K562 (cell line): ENCODE measurements around the gene TBC1D2. TPM values are rescaled to one million over a fixed set of nuclear protein-coding genes. Genes with fewer than 3 reads are reported as not detected.

ENCODE experiments used
- CCNT2 ChIP-seq: IDR thresholded peaks from 2 replicates; pipeline ENCODE4 v1.6.1; 2011; ENCODE audit warnings: borderline replicate concordance, low read depth, mild to moderate bottlenecking, moderate library complexity, mixed read lengths, low read length; ENCODE audit not compliant: insufficient read length; ENCODE audit errors: extremely low read depth
- COPS2 ChIP-seq: fragments of 450-650 bp; conservative IDR thresholded peaks from 2 replicates; pipeline ENCODE4 v1.6.1; 2016; ENCODE audit warnings: mild to moderate bottlenecking, moderate library complexity
- ELF1 ChIP-seq: fragments of 200-800 bp; sonication (Bioruptor generic); IDR thresholded peaks from 2 replicates; pipeline ENCODE4 v1.6.1; 2016; ENCODE audit warnings: missing genetic modification characterization, missing compliant biosample characterization
- ETV1 ChIP-seq: fragments of 450-650 bp; conservative IDR thresholded peaks from 2 replicates; pipeline ENCODE4 v1.6.1; 2016; ENCODE audit warnings: missing genetic modification characterization, control low read depth, low read depth, missing compliant biosample characterization
- FOSL1 ChIP-seq: fragments of 200-800 bp; sonication (Bioruptor generic); conservative IDR thresholded peaks from 2 replicates; pipeline ENCODE4 v1.6.1; 2016; ENCODE audit warnings: missing genetic modification characterization, missing compliant biosample characterization
- FOXA1 ChIP-seq: fragments of 450-650 bp; IDR thresholded peaks from 2 replicates; pipeline ENCODE4 v1.6.1; 2016; ENCODE audit warnings: mild to moderate bottlenecking, borderline replicate concordance
- JUND ChIP-seq, 2 experiments: IDR thresholded peaks; 2 replicates in 1 of 2; 3 replicates in 1 of 2; pipeline ENCODE4 v1.6.1; 2011; ENCODE audit warnings: borderline replicate concordance in 2 of 2, low read depth in 2 of 2, low read length in 2 of 2, improper control_type of control experiment in 1 of 2, missing biosample characterization in 1 of 2, missing genetic modification characterization in 1 of 2, missing genetic modification reagents in 1 of 2
- KLF16 ChIP-seq: IDR thresholded peaks from 2 replicates; pipeline ENCODE4 v1.6.1; 2016; ENCODE audit warnings: antibody characterized with exemption
- MTA2 ChIP-seq: fragments of 450-650 bp; IDR thresholded peaks from 2 replicates; pipeline ENCODE4 v1.6.1; 2016; ENCODE audit warnings: low read depth
- NFATC3 ChIP-seq: fragments of 450-650 bp; IDR thresholded peaks from 2 replicates; pipeline ENCODE4 v1.6.1; 2017; ENCODE audit warnings: mild to moderate bottlenecking
- RBBP5 ChIP-seq: fragments of 200-600 bp; sonication (generic); IDR thresholded peaks from 2 replicates; pipeline ENCODE4 v1.6.1; 2012; ENCODE audit warnings: borderline replicate concordance, mild to moderate bottlenecking, low read length, control low read depth, inconsistent platforms; ENCODE audit not compliant: insufficient read depth, poor library complexity, severe bottlenecking
- TBL1XR1 ChIP-seq, 2 experiments: IDR thresholded peaks; 2 replicates each; pipeline ENCODE4 v1.6.1; 2012; ENCODE audit warnings: improper control_type of control experiment in 2 of 2, low read length in 2 of 2, mild to moderate bottlenecking in 1 of 2
- ZFP1 ChIP-seq: fragments of 450-650 bp; formaldehyde crosslinking; IDR thresholded peaks from 2 replicates; pipeline ENCODE4 v1.4.0; 2020; ENCODE audit warnings: mild to moderate bottlenecking, mixed read lengths
- ZNF217 ChIP-seq: sonication (generic); formaldehyde crosslinking; IDR thresholded peaks from 2 replicates; pipeline ENCODE4 v1.8.0; 2022; ENCODE audit warnings: mild to moderate bottlenecking, missing genetic modification reagents
- ZNF354B ChIP-seq: fragments of 250-450 bp; sonication (Bioruptor Pico); IDR thresholded peaks from 2 replicates; pipeline ENCODE4 v1.4.0; 2020
- ZNF644 ChIP-seq: fragments of 200-800 bp; sonication (Bioruptor generic); IDR thresholded peaks from 2 replicates; pipeline ENCODE4 v1.6.1; 2016; ENCODE audit warnings: low read depth, missing genetic modification characterization, missing compliant biosample characterization
- polyA plus RNA-seq, 8 experiments: library from polyadenylated mRNA; depleted of rRNA in 4 of 8; stranded (reverse) in 5 of 8; unstranded in 3 of 8; fragments of >200 nt; fragmentation: Nextera tagmentation in 2 of 8; fragmentation: Illumina TruSeq in 1 of 8; extraction: Ambion mirVana in 2 of 8; extraction: Trizol in 1 of 8; gene quantifications; 2 replicates each; pipeline versions ENCODE4 v1.2.1 to v1.2.3, GENCODE V29; 2011 to 2014; ENCODE audit warnings: inconsistent platforms in 1 of 8, missing spikeins in 1 of 8
- total RNA-seq, 7 experiments: library from RNA; depleted of rRNA in 6 of 7; stranded (reverse); fragments of >200 nt in 6 of 7; fragmentation: Illumina TruSeq in 2 of 7; extraction: Trizol in 2 of 7; gene quantifications; 2 replicates each; pipeline versions ENCODE4 v1.2.1 to v1.2.3, GENCODE V29; 2011 to 2021; ENCODE audit warnings: low replicate concordance in 1 of 7
- TF ChIP-seq, protein P1 (sequence below), 2 experiments: fragments of 200-800 bp in 1 of 2; sonication (Bioruptor generic) in 1 of 2; sonication (generic) in 1 of 2; formaldehyde crosslinking in 1 of 2; IDR thresholded peaks in 1 of 2; conservative IDR thresholded peaks in 1 of 2; 2 replicates each; pipeline versions ENCODE4 v1.5.0 to v1.6.1; 2016 to 2020; ENCODE audit warnings: missing compliant biosample characterization in 1 of 2, missing genetic modification characterization in 1 of 2, missing genetic modification reagents in 1 of 2
- TF ChIP-seq, protein P2 (sequence below), 2 experiments: fragments of 450-650 bp; IDR thresholded peaks; 2 replicates each; pipeline ENCODE4 v1.6.1; 2016
- TF ChIP-seq, protein P3 (sequence below): fragments of 450-650 bp; formaldehyde crosslinking; conservative IDR thresholded peaks from 2 replicates; pipeline ENCODE4 v1.4.0; 2022; ENCODE audit warnings: mild to moderate bottlenecking, missing genetic modification characterization
- TF ChIP-seq, protein P4 (sequence below): fragments of 450-650 bp; formaldehyde crosslinking; IDR thresholded peaks from 2 replicates; pipeline ENCODE4 v1.4.0; 2020; ENCODE audit warnings: mild to moderate bottlenecking
- TF ChIP-seq, protein P5 (sequence below): fragments of 250-450 bp; sonication (Bioruptor Pico); IDR thresholded peaks from 2 replicates; pipeline ENCODE4 v1.9.0; 2021; ENCODE audit warnings: mild to moderate bottlenecking

Gene TBC1D2
- total and polyA plus RNA-seq, 9 of the 15 experiments (the other 6 are each of a cell fraction or from before 2014, with no cell fraction given), result 0.10 to 7.0 (median 2.5) TPM

DNA sequence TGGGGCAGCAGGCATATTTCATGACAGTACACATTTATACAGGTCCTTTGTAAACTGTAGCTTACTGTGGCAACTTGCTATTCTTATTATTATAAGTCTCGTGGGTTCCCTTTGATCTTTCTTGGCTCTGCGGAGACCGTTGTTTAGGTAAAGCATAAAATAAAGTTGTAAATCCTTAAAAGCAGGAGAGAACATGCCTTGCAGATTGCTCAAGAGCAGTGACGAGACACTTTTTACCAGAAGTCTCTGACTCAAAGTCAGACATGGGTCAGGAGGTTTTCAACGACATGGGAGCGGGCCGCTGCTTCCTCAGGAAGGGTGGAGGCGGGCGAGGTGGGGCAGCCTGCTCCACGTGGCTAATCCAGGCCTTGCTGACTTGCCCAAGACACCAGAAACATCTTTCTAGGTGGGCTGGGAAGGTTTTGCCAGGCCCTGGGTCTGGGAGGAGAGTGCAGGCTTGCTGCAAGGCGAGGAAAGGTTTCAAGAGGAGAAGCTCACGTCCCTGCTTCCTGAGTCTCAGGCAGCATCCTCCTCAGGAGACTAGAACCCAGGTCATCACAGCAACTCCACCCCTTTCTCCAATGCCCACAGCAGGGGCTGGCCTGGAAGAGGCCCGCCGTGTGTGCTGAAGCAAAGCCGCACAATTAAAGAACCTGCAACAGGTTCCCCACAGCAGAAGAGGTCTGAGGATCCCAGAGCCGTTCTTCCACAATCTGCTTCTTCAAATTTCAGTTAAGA is 6.5 kb downstream of the TBC1D2 start (continued):
- TF ChIP-seq, protein P1, sequence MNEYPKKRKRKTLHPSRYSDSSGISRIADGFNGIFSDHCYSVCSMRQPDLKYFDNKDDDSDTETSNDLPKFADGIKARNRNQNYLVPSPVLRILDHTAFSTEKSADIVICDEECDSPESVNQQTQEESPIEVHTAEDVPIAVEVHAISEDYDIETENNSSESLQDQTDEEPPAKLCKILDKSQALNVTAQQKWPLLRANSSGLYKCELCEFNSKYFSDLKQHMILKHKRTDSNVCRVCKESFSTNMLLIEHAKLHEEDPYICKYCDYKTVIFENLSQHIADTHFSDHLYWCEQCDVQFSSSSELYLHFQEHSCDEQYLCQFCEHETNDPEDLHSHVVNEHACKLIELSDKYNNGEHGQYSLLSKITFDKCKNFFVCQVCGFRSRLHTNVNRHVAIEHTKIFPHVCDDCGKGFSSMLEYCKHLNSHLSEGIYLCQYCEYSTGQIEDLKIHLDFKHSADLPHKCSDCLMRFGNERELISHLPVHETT (CRISPR knock-in tag; conservative IDR thresholded peaks at IDR 0.05 in 1 of 2, IDR thresholded peaks at IDR 0.05 in 1 of 2), result no peak; a peak in 1 of 4 replicates
- TF ChIP-seq, protein P2, sequence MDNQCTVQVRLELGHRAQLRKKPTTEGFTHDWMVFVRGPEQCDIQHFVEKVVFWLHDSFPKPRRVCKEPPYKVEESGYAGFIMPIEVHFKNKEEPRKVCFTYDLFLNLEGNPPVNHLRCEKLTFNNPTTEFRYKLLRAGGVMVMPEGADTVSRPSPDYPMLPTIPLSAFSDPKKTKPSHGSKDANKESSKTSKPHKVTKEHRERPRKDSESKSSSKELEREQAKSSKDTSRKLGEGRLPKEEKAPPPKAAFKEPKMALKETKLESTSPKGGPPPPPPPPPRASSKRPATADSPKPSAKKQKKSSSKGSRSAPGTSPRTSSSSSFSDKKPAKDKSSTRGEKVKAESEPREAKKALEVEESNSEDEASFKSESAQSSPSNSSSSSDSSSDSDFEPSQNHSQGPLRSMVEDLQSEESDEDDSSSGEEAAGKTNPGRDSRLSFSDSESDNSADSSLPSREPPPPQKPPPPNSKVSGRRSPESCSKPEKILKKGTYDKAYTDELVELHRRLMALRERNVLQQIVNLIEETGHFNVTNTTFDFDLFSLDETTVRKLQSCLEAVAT (IDR thresholded peaks at IDR 0.05), result no peak
- peak; percentile 85 for TF ChIP-seq ZNF644
- no peak for TF ChIP-seq MTA2
- TF ChIP-seq RBBP5, result peak; percentile 41
- TF ChIP-seq, protein P3, sequence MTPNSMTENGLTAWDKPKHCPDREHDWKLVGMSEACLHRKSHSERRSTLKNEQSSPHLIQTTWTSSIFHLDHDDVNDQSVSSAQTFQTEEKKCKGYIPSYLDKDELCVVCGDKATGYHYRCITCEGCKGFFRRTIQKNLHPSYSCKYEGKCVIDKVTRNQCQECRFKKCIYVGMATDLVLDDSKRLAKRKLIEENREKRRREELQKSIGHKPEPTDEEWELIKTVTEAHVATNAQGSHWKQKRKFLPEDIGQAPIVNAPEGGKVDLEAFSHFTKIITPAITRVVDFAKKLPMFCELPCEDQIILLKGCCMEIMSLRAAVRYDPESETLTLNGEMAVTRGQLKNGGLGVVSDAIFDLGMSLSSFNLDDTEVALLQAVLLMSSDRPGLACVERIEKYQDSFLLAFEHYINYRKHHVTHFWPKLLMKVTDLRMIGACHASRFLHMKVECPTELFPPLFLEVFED, result no peak
- TF ChIP-seq FOXA1, result no peak
- 0 out of 2 replicates have a peak, but pooled peaks have one; percentile 6 for TF ChIP-seq ZNF354B
- no peak for TF ChIP-seq ZFP1
- TF ChIP-seq, protein P4, sequence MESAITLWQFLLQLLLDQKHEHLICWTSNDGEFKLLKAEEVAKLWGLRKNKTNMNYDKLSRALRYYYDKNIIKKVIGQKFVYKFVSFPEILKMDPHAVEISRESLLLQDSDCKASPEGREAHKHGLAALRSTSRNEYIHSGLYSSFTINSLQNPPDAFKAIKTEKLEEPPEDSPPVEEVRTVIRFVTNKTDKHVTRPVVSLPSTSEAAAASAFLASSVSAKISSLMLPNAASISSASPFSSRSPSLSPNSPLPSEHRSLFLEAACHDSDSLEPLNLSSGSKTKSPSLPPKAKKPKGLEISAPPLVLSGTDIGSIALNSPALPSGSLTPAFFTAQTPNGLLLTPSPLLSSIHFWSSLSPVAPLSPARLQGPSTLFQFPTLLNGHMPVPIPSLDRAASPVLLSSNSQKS (CRISPR knock-in tag), result no peak
- no peak; the same call in none of the 2 replicates for TF ChIP-seq ELF1 (tag)
- TF ChIP-seq COPS2, result no peak
- TF ChIP-seq JUND (IDR thresholded peaks at IDR 0.05; ENCODE audit: borderline replicate concordance, low read depth, low read length), result peak; percentile 71; the same call in 1 of the 2 replicates
- peak; percentile 56; the same call in 1 of the 3 replicates for TF ChIP-seq JUND (tag; IDR thresholded peaks at IDR 0.05; ENCODE audit: borderline replicate concordance, low read depth, low read length)
- TF ChIP-seq KLF16, result no peak
- no peak for TF ChIP-seq CCNT2
- TF ChIP-seq FOSL1 (tag), result peak; percentile 82
- TF ChIP-seq, protein P5, sequence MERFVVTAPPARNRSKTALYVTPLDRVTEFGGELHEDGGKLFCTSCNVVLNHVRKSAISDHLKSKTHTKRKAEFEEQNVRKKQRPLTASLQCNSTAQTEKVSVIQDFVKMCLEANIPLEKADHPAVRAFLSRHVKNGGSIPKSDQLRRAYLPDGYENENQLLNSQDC (CRISPR knock-in tag), result no peak
- no peak for TF ChIP-seq ETV1 (tag)
- TF ChIP-seq TBL1XR1 (IDR thresholded peaks at IDR 0.05; ENCODE audit: low read length in 2 of 2), result no peak; a peak in 1 of 4 replicates
- no peak for TF ChIP-seq ZNF217
- TF ChIP-seq NFATC3, result no peak
